Measurements from ENCODE around the gene MAZ. TPM values are rescaled to one million over a fixed set of nuclear protein-coding genes. Genes with fewer than 3 reads are reported as not detected.
A peak's percentile ranks its signal among the peaks of the same experiment; 100 is the strongest.

The MAZ gene
- total RNA-seq, 4 donors from 2014 or later: 80.4 to 132 (median 107) TPM

GRCh38 chr16:29815032-29815721 is 8.8 kb downstream of the MAZ start:
- no peaks in the 10 kb centered on the region for H3K9me3 ChIP-seq
- intact Hi-C loops (cut with DNase I): loop anchor here (5.0 to 10.0 kb wide), 2 partner anchors 110 to 113 kb away; partner anchors contain the start of gene KCTD13
- peak overlapping the region in 1 of 3 donors; percentile 55 for H3K4me3 ChIP-seq (replicated peaks in 1 of 3)
- WGBS, 2 donors: 8% methylated on average over 37 to 38 of the region's 39 CpGs
- H3K27ac ChIP-seq: peak overlapping the region; percentile 57 to 98 (median 90)
- no peak for TF ChIP-seq POLR2A (IDR thresholded peaks at IDR 0.05)
- no peak for TF ChIP-seq CTCF (IDR thresholded peaks at IDR 0.05)
- peaks cover 38 to 59% of the 10 kb centered on the region in 2 donors for H3K4me1 ChIP-seq
- peaks cover 0 to 5% of the 10 kb centered on the region in 2 donors for H3K36me3 ChIP-seq
- no peaks in the 10 kb centered on the region for H3K27me3 ChIP-seq
- peak; percentile 34 to 54 for DNase-seq

- H3K27me3 ChIP-seq: no peaks in the 10 kb centered on the region
- WGBS, 2 donors: 0% methylated on average over 19 to 35 of the region's 70 CpGs
- H3K36me3 ChIP-seq: peaks cover 0 to 4% of the 10 kb centered on the region in 2 donors
- peaks cover 29 to 50% of the 10 kb centered on the region in 2 donors for H3K4me1 ChIP-seq
- H3K4me3 ChIP-seq (replicated peaks in 1 of 3): peak within 1 kb of the TSS; percentile 19 to 71 (median 55)
- TF ChIP-seq CTCF (IDR thresholded peaks at IDR 0.05) (peak; percentile 62 to 94 (median 84)), POLR2A (IDR thresholded peaks at IDR 0.05) (peak; percentile 50 to 83)
- no peaks in the 10 kb centered on the region for H3K9me3 ChIP-seq
- intact Hi-C loops (cut with DNase I): loop anchor here (5.0 to 10.0 kb wide), 2 partner anchors 109 to 114 kb away; partner anchors contain the start of gene KCTD13
- DNase-seq: peak; percentile 98
- peak within 1 kb of the TSS; percentile 84 to 98 (median 90) for H3K27ac ChIP-seq
These were observed 9.7 kb downstream of the MAZ start, which contains the start of gene PAGR1 for GRCh38 chr16:29815793-29816693. Gene PAGR1 (plus strand): TSS chr16:29816152. CDS start chr16:29816526, 374 bp downstream.

GRCh38 chr16:29816694-29817441 is 10.5 kb downstream of the MAZ start:
- H3K4me1 ChIP-seq: peaks cover 31 to 56% of the 10 kb centered on the region in 2 donors
- H3K4me3 ChIP-seq (replicated peaks in 1 of 3): peak overlapping the region; percentile 19 to 71 (median 55)
- TF ChIP-seq CTCF (IDR thresholded peaks at IDR 0.05) (no peak), POLR2A (IDR thresholded peaks at IDR 0.05) (no peak)
- H3K36me3 ChIP-seq: peaks cover 0 to 4% of the 10 kb centered on the region in 2 donors
- WGBS, 2 donors: 4 to 6% methylated on average over 27 to 28 of the region's 37 CpGs
- no peaks in the 10 kb centered on the region for H3K9me3 ChIP-seq
- H3K27me3 ChIP-seq: no peaks in the 10 kb centered on the region
- peak overlapping the region; percentile 84 to 98 (median 90) for H3K27ac ChIP-seq
- intact Hi-C loops (cut with DNase I): loop anchor here (5.0 to 10.0 kb wide), 2 partner anchors 108 to 115 kb away; partner anchors contain the start of gene KCTD13
- peak; percentile 77 to 83 for DNase-seq

GRCh38 chr16:29818082-29818481 is 11.8 kb downstream of the MAZ start:
- peaks cover 36 to 56% of the 10 kb centered on the region in 2 donors for H3K4me1 ChIP-seq
- no peak overlapping the region for H3K27ac ChIP-seq
- no peaks in the 10 kb centered on the region for H3K9me3 ChIP-seq
- H3K4me3 ChIP-seq (replicated peaks in 1 of 3): no peak overlapping the region
- no peak for DNase-seq
- intact Hi-C loops (cut with DNase I): loop anchor here (5.0 to 10.0 kb wide), 2 partner anchors 107 to 116 kb away; partner anchors contain the start of gene KCTD13
- no peaks in the 10 kb centered on the region for H3K27me3 ChIP-seq
- H3K36me3 ChIP-seq: peaks cover 0 to 4% of the 10 kb centered on the region in 2 donors
- TF ChIP-seq POLR2A (IDR thresholded peaks at IDR 0.05): no peak
- TF ChIP-seq CTCF (IDR thresholded peaks at IDR 0.05): no peak
- 92 to 97% methylated on average over 4 of the region's 4 CpGs for WGBS, 2 donors

Measured in thyroid gland (tissue), 4 donors.